ENCODE results near the gene ABTB2.

Gene ABTB2

DNA sequence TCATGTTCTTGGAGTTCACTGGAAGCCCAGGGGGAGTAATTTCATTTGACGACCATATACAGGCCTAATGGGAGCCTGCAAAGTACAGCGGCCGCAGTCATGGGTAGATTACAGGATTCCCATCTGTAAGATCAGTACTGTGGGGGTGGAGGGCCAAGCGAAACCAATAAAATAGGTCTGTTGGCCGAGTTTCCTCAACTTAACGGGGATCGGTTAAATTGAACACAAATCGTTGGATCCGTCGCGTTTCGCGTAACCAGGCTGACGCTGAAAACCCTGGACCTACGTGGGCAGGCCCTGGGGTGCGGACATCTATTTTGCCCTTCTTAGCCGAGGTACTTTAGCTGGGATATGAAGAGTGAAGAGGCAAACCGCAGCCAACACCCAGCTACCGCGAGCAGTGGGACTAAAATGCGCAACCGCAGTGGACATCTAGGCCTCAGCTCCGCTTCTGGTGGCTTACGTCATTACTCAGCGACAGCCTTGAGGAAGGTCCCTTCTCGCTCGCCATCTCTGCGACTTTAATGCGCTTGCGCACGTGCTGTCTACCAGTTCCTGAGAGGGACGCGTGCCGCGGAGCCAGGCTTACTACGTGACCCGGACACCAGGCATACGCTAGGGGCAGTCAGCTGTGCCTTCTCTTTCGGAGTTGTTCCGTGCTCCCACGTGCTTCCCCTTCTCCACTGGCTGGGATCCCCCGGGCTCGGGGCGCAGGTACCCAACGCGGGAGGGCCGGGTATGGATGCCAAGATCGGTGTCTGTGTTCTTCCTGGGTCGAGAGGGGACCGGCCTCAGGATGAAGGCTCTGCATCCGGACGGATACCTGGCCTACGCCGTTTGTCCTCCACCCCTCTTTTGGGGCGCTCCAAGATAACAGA lies 252.5 kb downstream of the ABTB2 start, which contains the start of gene NAT10:
TSS of gene NAT10 (plus strand) at position 551 of the 878 bp plus-strand sequence. CDS start 2,597 bp downstream, outside the sequence.
- DNase-seq (ENCODE audit: low read depth), result peak; percentile 92

DNA sequence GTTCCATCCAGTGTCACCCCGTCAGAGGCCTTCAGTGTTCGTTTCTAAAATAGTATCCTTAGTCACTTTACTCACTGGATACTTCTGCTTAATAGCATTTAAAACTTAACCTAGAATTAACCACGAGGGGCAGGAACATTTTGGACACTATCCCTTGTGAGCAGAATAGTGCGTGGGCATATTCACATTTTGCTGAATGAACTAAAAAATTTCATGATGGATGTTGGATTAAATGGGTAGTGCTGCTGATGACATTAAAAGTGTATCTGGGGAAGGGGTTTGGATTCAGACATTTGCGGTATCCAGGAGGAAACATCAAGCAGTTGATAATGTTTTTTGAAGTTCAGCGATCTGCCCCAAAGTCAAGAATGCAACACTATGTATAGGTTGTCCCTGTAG lies 253.1 kb downstream of the ABTB2 start:
- DNase-seq (ENCODE audit: low read depth), result no peak

All from stimulated activated CD8-positive, alpha-beta memory T cell treated with anti-CD3 and anti-CD28 coated beads, Interleukin-4, amount 100 ng/mL, for 24 hours (primary cell).